Transverse colon (tissue), 4 donors: ENCODE data around the gene AIF1.

Source experiments
- CTCF ChIP-seq, 5 experiments: fragments of 200-600 bp in 3 of 5; fragments of 450-650 bp in 2 of 5; sonication (generic) in 3 of 5; IDR thresholded peaks; 1 replicate in 2 of 5; 2 replicates in 3 of 5; pipeline ENCODE4 v1.5.1; 2016 to 2017; ENCODE audit warnings: antibody characterized with exemption in 5 of 5, inconsistent platforms in 3 of 5, mild to moderate bottlenecking in 2 of 5, moderate library complexity in 1 of 5
- EP300 ChIP-seq: sonication (generic); formaldehyde crosslinking; IDR thresholded peaks from one replicate; pipeline ENCODE4 v1.6.1; 2017; ENCODE audit warnings: antibody characterized with exemption, low read depth
- POLR2A ChIP-seq: fragments of 450-650 bp; IDR thresholded peaks from one replicate; pipeline ENCODE4 v1.6.1; 2016; ENCODE audit warnings: antibody characterized with exemption, mild to moderate bottlenecking, moderate library complexity
- POLR2AphosphoS5 ChIP-seq, 3 donors: sonication (generic); formaldehyde crosslinking; IDR thresholded peaks; one replicate each; pipeline ENCODE4 v1.6.1; 2016; ENCODE audit warnings: antibody characterized with exemption in 3 of 3

GRCh38 chr6:31567531-31568370 is 47.3 kb upstream of the AIF1 start:
- no peak for TF ChIP-seq CTCF (IDR thresholded peaks at IDR 0.05)
- TF ChIP-seq POLR2A, result no peak
- TF ChIP-seq EP300, result no peak
- TF ChIP-seq POLR2AphosphoS5 (IDR thresholded peaks at IDR 0.05), result no peak
